Adipocyte (in vitro differentiated cells): ENCODE results near the gene FAM76A.
A peak's percentile ranks its signal among the peaks of the same experiment; 100 is the strongest.
"Not testable (repeated sequence)": the region's sequence is repeated elsewhere in the genome, so short reads cannot be mapped to it uniquely, and the experiment has no call there.

Experiments
- DNase-seq: peaks from one replicate; pipeline ENCODE4 v3.0.0-alpha.2; 2015; ENCODE audit warnings: low read depth
- H3K27me3 ChIP-seq: replicated peaks from 2 replicates; pipeline ENCODE4 v1.7.0; 2013; ENCODE audit warnings: mild to moderate bottlenecking, low read length, moderate library complexity; ENCODE audit not compliant: control insufficient read depth, insufficient read depth
- H3K36me3 ChIP-seq: 2 replicates; pipeline ENCODE4 v1.7.0; 2013; ENCODE audit warnings: low read length, mild to moderate bottlenecking, moderate library complexity; ENCODE audit not compliant: control insufficient read depth, insufficient read depth, severe bottlenecking
- H3K4me1 ChIP-seq: 2 replicates; pipeline ENCODE4 v1.7.0; 2013; ENCODE audit warnings: mild to moderate bottlenecking, low read length, moderate library complexity; ENCODE audit not compliant: control insufficient read depth, insufficient read depth
- H3K4me3 ChIP-seq: 2 replicates; pipeline ENCODE4 v1.7.0; 2013; ENCODE audit warnings: mild to moderate bottlenecking, low read length, moderate library complexity
- H3K9ac ChIP-seq: 2 replicates; pipeline ENCODE4 v1.7.0; 2013; ENCODE audit warnings: mild to moderate bottlenecking, low read length, moderate library complexity
- H3K9me3 ChIP-seq: 2 replicates; pipeline ENCODE4 v1.7.0; 2013; ENCODE audit warnings: mild to moderate bottlenecking, low read length, moderate library complexity; ENCODE audit not compliant: control insufficient read depth

The FAM76A gene

GRCh38 chr1:27725374-27726172 lies at the start of gene FAM76A:
TSS of gene FAM76A (plus strand) at chr1:27725961. CDS start at chr1:27726081, 120 bp downstream.
- DNase-seq: peak; percentile 100
- Histone ChIP-seq H3K9me3 (no peaks in the 10 kb centered on the region), H3K4me3 (peak within 1 kb of the TSS; percentile 92)

GRCh38 chr1:27676410-27676809 lies 49.4 kb upstream of the FAM76A start:
- peaks cover 14% of the 10 kb centered on the region for H3K4me1 ChIP-seq
- H3K4me3 ChIP-seq: no peak overlapping the region
- no peak overlapping the region for H3K9ac ChIP-seq
- no peak for DNase-seq
- no peaks in the 10 kb centered on the region for H3K36me3 ChIP-seq
- no peaks in the 10 kb centered on the region for H3K27me3 ChIP-seq
- peaks cover 8% of the 10 kb centered on the region for H3K9me3 ChIP-seq

More at GRCh38 chr1:27725374-27726172, at the start of gene FAM76A:
- H3K4me1 ChIP-seq: peaks cover 19% of the 10 kb centered on the region
- H3K9ac ChIP-seq: peak within 1 kb of the TSS; percentile 89
- H3K36me3 ChIP-seq: peaks cover 16% of the 10 kb centered on the region
- no peaks in the 10 kb centered on the region for H3K27me3 ChIP-seq

- no peak overlapping the region for H3K9ac ChIP-seq
- H3K9me3 ChIP-seq: peaks cover 22% of the 10 kb centered on the region
- no peaks in the 10 kb centered on the region for H3K36me3 ChIP-seq
- H3K4me1 ChIP-seq: no peaks in the 10 kb centered on the region
- no peak for DNase-seq
- H3K27me3 ChIP-seq: peaks cover 2% of the 10 kb centered on the region
- H3K4me3 ChIP-seq: no peak overlapping the region
Observed at GRCh38 chr1:27678747-27679146, 47.0 kb upstream of the FAM76A start.

- not testable (repeated sequence) for H3K4me1 ChIP-seq, DNase-seq, H3K9ac ChIP-seq, H3K4me3 ChIP-seq, H3K27me3 ChIP-seq, H3K36me3 ChIP-seq
- H3K9me3 ChIP-seq: peaks cover 22% of the 10 kb centered on the region
Observed at GRCh38 chr1:27680225-27680791, 45.5 kb upstream of the FAM76A start.

- not testable (repeated sequence) for DNase-seq, H3K4me3 ChIP-seq
- peaks cover 22% of the 10 kb centered on the region for H3K9me3 ChIP-seq
Observed at GRCh38 chr1:27681580-27681979, 44.2 kb upstream of the FAM76A start.

GRCh38 chr1:27682351-27682944 lies 43.3 kb upstream of the FAM76A start:
- peaks cover 22% of the 10 kb centered on the region for H3K9me3 ChIP-seq
- H3K27me3 ChIP-seq: peaks cover 3% of the 10 kb centered on the region
- no peak overlapping the region for H3K4me3 ChIP-seq
- no peaks in the 10 kb centered on the region for H3K4me1 ChIP-seq
- H3K9ac ChIP-seq: no peak overlapping the region
- DNase-seq: no peak
- H3K36me3 ChIP-seq: no peaks in the 10 kb centered on the region

More at GRCh38 chr1:27681580-27681979, 44.2 kb upstream of the FAM76A start:
- not testable (repeated sequence) for H3K36me3 ChIP-seq, H3K9ac ChIP-seq, H3K4me1 ChIP-seq, H3K27me3 ChIP-seq

GRCh38 chr1:27684176-27684575 lies 41.6 kb upstream of the FAM76A start:
- no peaks in the 10 kb centered on the region for H3K36me3 ChIP-seq
- H3K27me3 ChIP-seq: peaks cover 3% of the 10 kb centered on the region
- no peak overlapping the region for H3K9ac ChIP-seq
- H3K4me3 ChIP-seq: no peak overlapping the region
- peaks cover 22% of the 10 kb centered on the region for H3K9me3 ChIP-seq
- H3K4me1 ChIP-seq: peaks cover 4% of the 10 kb centered on the region
- no peak for DNase-seq

GRCh38 chr1:27686223-27686990 lies 39.4 kb upstream of the FAM76A start:
- Histone ChIP-seq H3K4me3 (no peak overlapping the region), H3K4me1 (peaks cover 15% of the 10 kb centered on the region), H3K9me3 (peaks cover 13% of the 10 kb centered on the region), H3K36me3 (no peaks in the 10 kb centered on the region), H3K9ac (no peak overlapping the region), H3K27me3 (peaks cover 3% of the 10 kb centered on the region)
- DNase-seq: no peak

GRCh38 chr1:27687906-27688305 lies 37.9 kb upstream of the FAM76A start:
- DNase-seq: no peak
- H3K27me3 ChIP-seq: peaks cover 3% of the 10 kb centered on the region
- peaks cover 15% of the 10 kb centered on the region for H3K4me1 ChIP-seq
- H3K9me3 ChIP-seq: no peaks in the 10 kb centered on the region
- H3K36me3 ChIP-seq: no peaks in the 10 kb centered on the region
- no peak overlapping the region for H3K9ac ChIP-seq
- H3K4me3 ChIP-seq: no peak overlapping the region

- Histone ChIP-seq H3K36me3 (no peaks in the 10 kb centered on the region), H3K9ac (peak overlapping the region; percentile 57), H3K27me3 (no peaks in the 10 kb centered on the region), H3K4me1 (peaks cover 15% of the 10 kb centered on the region), H3K4me3 (peak overlapping the region; percentile 69), H3K9me3 (no peaks in the 10 kb centered on the region)
- peak; percentile 67 for DNase-seq
Observed at GRCh38 chr1:27689423-27690173, 36.2 kb upstream of the FAM76A start.
